K562 (cell line): Measurements from ENCODE around the gene ACTN4.

Experiments used
- BRD4 ChIP-seq: fragments of 200-600 bp; sonication (generic); IDR thresholded peaks from 2 replicates; pipeline ENCODE4 v1.6.1; 2017; ENCODE audit warnings: inconsistent platforms
- GABPA ChIP-seq: fragments of 200-800 bp; sonication (Bioruptor generic); conservative IDR thresholded peaks from 2 replicates; pipeline ENCODE4 v1.6.1; 2016; ENCODE audit warnings: low read depth, missing genetic modification characterization, missing compliant biosample characterization
- MAZ ChIP-seq, 2 experiments: fragments of 450-650 bp in 1 of 2; sonication (generic) in 1 of 2; formaldehyde crosslinking; IDR thresholded peaks in 1 of 2; conservative IDR thresholded peaks in 1 of 2; 2 replicates each; pipeline versions ENCODE4 v1.4.0 to v1.5.0; 2020; ENCODE audit warnings: mild to moderate bottlenecking in 1 of 2, missing genetic modification reagents in 1 of 2
- ZBTB33 ChIP-seq: sonication (generic); formaldehyde crosslinking; IDR thresholded peaks from 2 replicates; pipeline ENCODE4 v1.8.1; 2023; ENCODE audit warnings: mild to moderate bottlenecking, missing genetic modification reagents
- ZBTB7A ChIP-seq: IDR thresholded peaks from 2 replicates; pipeline ENCODE4 v1.6.1; 2011; ENCODE audit warnings: low read depth, mild to moderate bottlenecking, low read length, moderate library complexity, borderline replicate concordance; ENCODE audit not compliant: control insufficient read depth
- ZNF512 ChIP-seq: IDR thresholded peaks from 2 replicates; pipeline ENCODE4 v1.6.1; 2016; ENCODE audit warnings: missing genetic modification characterization, missing compliant biosample characterization
- TF ChIP-seq, protein P1 (sequence below), 2 experiments: fragments of 450-650 bp; IDR thresholded peaks; 2 replicates each; pipeline ENCODE4 v1.6.1; 2016; ENCODE audit warnings: mild to moderate bottlenecking in 2 of 2, borderline replicate concordance in 1 of 2, low read depth in 1 of 2, moderate library complexity in 1 of 2

- no peak for TF ChIP-seq MAZ (CRISPR knock-in tag; conservative IDR thresholded peaks at IDR 0.05 in 1 of 2, IDR thresholded peaks at IDR 0.05 in 1 of 2)
- TF ChIP-seq BRD4 = no peak
- TF ChIP-seq, protein P1, sequence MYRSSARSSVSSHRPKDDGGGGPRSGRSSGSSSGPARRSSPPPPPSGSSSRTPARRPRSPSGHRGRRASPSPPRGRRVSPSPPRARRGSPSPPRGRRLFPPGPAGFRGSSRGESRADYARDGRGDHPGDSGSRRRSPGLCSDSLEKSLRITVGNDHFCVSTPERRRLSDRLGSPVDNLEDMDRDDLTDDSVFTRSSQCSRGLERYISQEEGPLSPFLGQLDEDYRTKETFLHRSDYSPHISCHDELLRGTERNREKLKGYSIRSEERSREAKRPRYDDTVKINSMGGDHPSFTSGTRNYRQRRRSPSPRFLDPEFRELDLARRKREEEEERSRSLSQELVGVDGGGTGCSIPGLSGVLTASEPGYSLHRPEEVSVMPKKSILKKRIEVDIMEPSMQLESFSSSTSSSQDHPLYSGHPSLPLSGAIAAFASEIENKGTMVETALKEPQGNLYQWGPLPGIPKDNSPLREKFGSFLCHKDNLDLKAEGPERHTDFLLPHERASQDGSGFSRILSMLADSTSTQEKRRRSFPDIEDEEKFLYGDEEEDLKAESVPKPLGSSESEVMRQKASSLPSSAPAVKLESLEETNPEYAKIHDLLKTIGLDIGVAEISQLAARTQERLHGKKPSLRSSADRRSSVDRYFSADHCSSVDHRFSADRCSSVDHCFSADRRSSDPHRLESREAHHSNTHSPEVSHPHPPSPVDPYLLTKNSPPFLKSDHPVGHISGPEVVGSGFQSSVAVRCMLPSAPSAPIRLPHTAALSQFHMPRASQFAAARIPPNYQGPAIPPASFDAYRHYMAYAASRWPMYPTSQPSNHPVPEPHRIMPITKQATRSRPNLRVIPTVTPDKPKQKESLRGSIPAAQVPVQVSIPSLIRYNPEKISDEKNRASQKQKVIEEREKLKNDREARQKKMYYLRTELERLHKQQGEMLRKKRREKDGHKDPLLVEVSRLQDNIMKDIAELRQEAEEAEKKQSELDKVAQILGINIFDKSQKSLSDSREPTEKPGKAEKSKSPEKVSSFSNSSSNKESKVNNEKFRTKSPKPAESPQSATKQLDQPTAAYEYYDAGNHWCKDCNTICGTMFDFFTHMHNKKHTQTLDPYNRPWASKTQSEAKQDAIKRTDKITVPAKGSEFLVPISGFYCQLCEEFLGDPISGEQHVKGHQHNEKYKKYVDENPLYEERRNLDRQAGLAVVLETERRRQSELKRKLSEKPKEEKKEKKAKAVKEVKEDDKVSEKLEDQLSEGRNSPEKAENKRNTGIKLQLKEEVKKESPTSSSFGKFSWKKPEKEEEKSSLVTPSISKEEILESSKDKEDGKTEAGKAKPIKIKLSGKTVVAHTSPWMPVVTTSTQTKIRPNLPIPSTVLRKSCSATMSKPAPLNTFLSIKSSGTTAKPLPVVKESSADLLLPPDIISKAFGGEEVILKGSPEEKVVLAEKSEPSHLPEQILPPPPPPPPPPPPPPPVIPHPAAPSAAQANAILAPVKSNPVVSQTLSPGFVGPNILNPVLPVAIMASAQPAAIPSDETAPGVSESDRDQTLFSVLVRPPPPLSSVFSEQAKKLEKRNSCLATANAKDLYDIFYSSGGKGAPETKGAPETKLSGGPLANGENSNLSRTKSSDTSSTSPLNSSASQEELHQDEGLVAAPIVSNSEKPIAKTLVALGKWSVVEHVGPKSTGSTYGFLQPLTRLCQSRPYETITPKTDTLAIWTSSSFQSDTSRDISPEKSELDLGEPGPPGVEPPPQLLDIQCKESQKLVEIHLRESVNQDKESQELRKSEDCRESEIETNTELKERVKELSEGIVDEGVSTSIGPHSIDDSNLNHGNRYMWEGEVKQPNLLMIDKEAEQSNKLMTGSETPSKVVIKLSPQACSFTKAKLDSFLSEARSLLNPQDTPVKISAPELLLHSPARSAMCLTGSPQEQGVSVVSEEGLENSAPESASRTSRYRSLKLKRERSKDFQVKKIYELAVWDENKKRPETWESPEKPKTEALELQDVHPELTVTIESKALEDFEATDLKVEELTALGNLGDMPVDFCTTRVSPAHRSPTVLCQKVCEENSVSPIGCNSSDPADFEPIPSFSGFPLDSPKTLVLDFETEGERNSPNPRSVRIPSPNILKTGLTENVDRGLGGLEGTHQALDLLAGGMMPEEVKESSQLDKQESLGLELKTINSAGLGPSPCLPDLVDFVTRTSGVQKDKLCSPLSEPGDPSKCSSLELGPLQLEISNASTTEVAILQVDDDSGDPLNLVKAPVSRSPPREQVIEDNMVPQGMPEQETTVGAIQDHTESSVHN (IDR thresholded peaks at IDR 0.05; ENCODE audit: borderline replicate concordance in 1 of 2, low read depth in 1 of 2) = no peak
- TF ChIP-seq GABPA = no peak
- no peak for TF ChIP-seq ZBTB7A
- TF ChIP-seq ZNF512 (tag) = no peak
- TF ChIP-seq ZBTB33 (CRISPR knock-in tag) = no peak
These were observed 7.2 kb downstream of the ACTN4 start for GRCh38 chr19:38654628-38655055.
